ENCODE results near the gene GNG8. TPM values are rescaled to one million over a fixed set of nuclear protein-coding genes. Genes with fewer than 3 reads are reported as not detected.
A peak's percentile ranks its signal among the peaks of the same experiment; 100 is the strongest.

The GNG8 gene
- total RNA-seq, 4 donors from 2014 or later, result not detected

GRCh38 chr19:46648060-46648960 is 12.3 kb upstream of the GNG8 start:
- H3K4me1 ChIP-seq, result no peaks in the 10 kb centered on the region
- DNase-seq (no peak), ATAC-seq (no peak)
- intact Hi-C loops (cut with DNase I; ENCODE audit: low total_unique reads) (no loop called here), in situ Hi-C loops (cut with MboI; ENCODE audit: low sequenced_read_pairs in 4 of 4) (no loop called here)
- H3K36me3 ChIP-seq, result no peaks in the 10 kb centered on the region
- no peak for TF ChIP-seq CTCF (IDR thresholded peaks at IDR 0.05 in 4 of 5, conservative IDR thresholded peaks at IDR 0.05 in 1 of 5)
- TF ChIP-seq POLR2A (IDR thresholded peaks at IDR 0.05), result no peak
- no peaks in the 10 kb centered on the region for H3K9me3 ChIP-seq
- H3K27me3 ChIP-seq, result peaks cover 14 to 32% (median 16%) of the 10 kb centered on the region in 3 donors
- H3K4me3 ChIP-seq, result no peak overlapping the region
- H3K27ac ChIP-seq, result no peak overlapping the region

GRCh38 chr19:46646402-46646801 is 10.4 kb upstream of the GNG8 start:
- no peak overlapping the region for H3K27ac ChIP-seq
- peaks cover 14 to 37% (median 19%) of the 10 kb centered on the region in 3 donors for H3K27me3 ChIP-seq
- ATAC-seq (no peak), DNase-seq (no peak)
- in situ Hi-C loops (cut with MboI; ENCODE audit: low sequenced_read_pairs in 4 of 4) (no loop called here), intact Hi-C loops (cut with DNase I; ENCODE audit: low total_unique reads) (no loop called here)
- H3K9me3 ChIP-seq, result no peaks in the 10 kb centered on the region
- H3K36me3 ChIP-seq, result no peaks in the 10 kb centered on the region
- H3K4me1 ChIP-seq, result no peaks in the 10 kb centered on the region
- H3K4me3 ChIP-seq, result no peak overlapping the region
- no peak for TF ChIP-seq POLR2A (IDR thresholded peaks at IDR 0.05)
- no peak for TF ChIP-seq CTCF (IDR thresholded peaks at IDR 0.05 in 4 of 5, conservative IDR thresholded peaks at IDR 0.05 in 1 of 5)

GRCh38 chr19:46644720-46645119 is 8.7 kb upstream of the GNG8 start:
- Histone ChIP-seq H3K27me3 (peaks cover 26 to 43% (median 29%) of the 10 kb centered on the region in 3 donors), H3K9me3 (no peaks in the 10 kb centered on the region), H3K4me3 (no peak overlapping the region), H3K4me1 (peaks cover under 1 to 1% of the 10 kb centered on the region in 2 donors), H3K27ac (no peak overlapping the region), H3K36me3 (no peaks in the 10 kb centered on the region)
- intact Hi-C loops (cut with DNase I; ENCODE audit: low total_unique reads), result no loop called here
- TF ChIP-seq CTCF (IDR thresholded peaks at IDR 0.05 in 4 of 5, conservative IDR thresholded peaks at IDR 0.05 in 1 of 5) (no peak), POLR2A (IDR thresholded peaks at IDR 0.05) (no peak)
- ATAC-seq, result no peak
- in situ Hi-C loops (cut with MboI; ENCODE audit: low sequenced_read_pairs in 4 of 4), result no loop called here
- no peak for DNase-seq

- intact Hi-C loops (cut with DNase I; ENCODE audit: low total_unique reads) (loop anchor here (1.0 kb wide), 1 partner anchor 74 kb away; no protein-coding TSS in a partner anchor), in situ Hi-C loops (cut with MboI; ENCODE audit: low sequenced_read_pairs in 4 of 4) (no loop called here)
- TF ChIP-seq POLR2A (IDR thresholded peaks at IDR 0.05), result no peak
- peaks cover 11 to 14% of the 10 kb centered on the region in 2 donors for H3K4me1 ChIP-seq
- no peak overlapping the region for H3K4me3 ChIP-seq
- no peaks in the 10 kb centered on the region for H3K9me3 ChIP-seq
- no peak overlapping the region for H3K27ac ChIP-seq
- DNase-seq, result no peak
- H3K27me3 ChIP-seq, result peaks cover 26 to 38% (median 28%) of the 10 kb centered on the region in 3 donors
- no peaks in the 10 kb centered on the region for H3K36me3 ChIP-seq
- no peak for ATAC-seq
These were observed 4.7 kb upstream of the GNG8 start for GRCh38 chr19:46640656-46641055.

GRCh38 chr19:46639358-46640182 is 3.6 kb upstream of the GNG8 start:
- H3K4me3 ChIP-seq, result peak overlapping the region; percentile 17 to 53 (median 38)
- no peaks in the 10 kb centered on the region for H3K36me3 ChIP-seq
- H3K4me1 ChIP-seq, result peaks cover 14 to 15% of the 10 kb centered on the region in 2 donors
- peaks cover 30 to 45% (median 35%) of the 10 kb centered on the region in 3 donors for H3K27me3 ChIP-seq
- intact Hi-C loops (cut with DNase I; ENCODE audit: low total_unique reads) (no loop called here), in situ Hi-C loops (cut with MboI; ENCODE audit: low sequenced_read_pairs in 4 of 4) (no loop called here)
- TF ChIP-seq CTCF (IDR thresholded peaks at IDR 0.05 in 4 of 5, conservative IDR thresholded peaks at IDR 0.05 in 1 of 5) (no peak), POLR2A (IDR thresholded peaks at IDR 0.05) (no peak)
- peak overlapping the region in 2 of 4 donors; percentile 16 to 64 for H3K27ac ChIP-seq
- no peak for ATAC-seq
- no peaks in the 10 kb centered on the region for H3K9me3 ChIP-seq
- no peak for DNase-seq

Data from gastrocnemius medialis (tissue), 4 donors.